GM23248 (cell line): ENCODE results near the gene LRP6.

Source experiments
- EZH2 ChIP-seq: fragments of 200-600 bp; sonication (generic); IDR thresholded peaks from 2 replicates; pipeline ENCODE4 v1.6.1; 2018; ENCODE audit warnings: antibody characterized with exemption, mild to moderate bottlenecking; ENCODE audit not compliant: insufficient read depth, poor library complexity, severe bottlenecking
- EZH2phosphoT487 ChIP-seq: fragments of 200-600 bp; sonication (generic); IDR thresholded peaks from 2 replicates; pipeline ENCODE4 v1.6.1; 2018; ENCODE audit warnings: antibody characterized with exemption, moderate library complexity, mild to moderate bottlenecking, low read depth; ENCODE audit not compliant: insufficient read depth

- TF ChIP-seq EZH2 (no peak), EZH2phosphoT487 (no peak)
These were observed 30.5 kb upstream of the LRP6 start for GRCh38 chr12:12297201-12297830.
